ENCODE measurements around the gene HAAO.

DNA sequence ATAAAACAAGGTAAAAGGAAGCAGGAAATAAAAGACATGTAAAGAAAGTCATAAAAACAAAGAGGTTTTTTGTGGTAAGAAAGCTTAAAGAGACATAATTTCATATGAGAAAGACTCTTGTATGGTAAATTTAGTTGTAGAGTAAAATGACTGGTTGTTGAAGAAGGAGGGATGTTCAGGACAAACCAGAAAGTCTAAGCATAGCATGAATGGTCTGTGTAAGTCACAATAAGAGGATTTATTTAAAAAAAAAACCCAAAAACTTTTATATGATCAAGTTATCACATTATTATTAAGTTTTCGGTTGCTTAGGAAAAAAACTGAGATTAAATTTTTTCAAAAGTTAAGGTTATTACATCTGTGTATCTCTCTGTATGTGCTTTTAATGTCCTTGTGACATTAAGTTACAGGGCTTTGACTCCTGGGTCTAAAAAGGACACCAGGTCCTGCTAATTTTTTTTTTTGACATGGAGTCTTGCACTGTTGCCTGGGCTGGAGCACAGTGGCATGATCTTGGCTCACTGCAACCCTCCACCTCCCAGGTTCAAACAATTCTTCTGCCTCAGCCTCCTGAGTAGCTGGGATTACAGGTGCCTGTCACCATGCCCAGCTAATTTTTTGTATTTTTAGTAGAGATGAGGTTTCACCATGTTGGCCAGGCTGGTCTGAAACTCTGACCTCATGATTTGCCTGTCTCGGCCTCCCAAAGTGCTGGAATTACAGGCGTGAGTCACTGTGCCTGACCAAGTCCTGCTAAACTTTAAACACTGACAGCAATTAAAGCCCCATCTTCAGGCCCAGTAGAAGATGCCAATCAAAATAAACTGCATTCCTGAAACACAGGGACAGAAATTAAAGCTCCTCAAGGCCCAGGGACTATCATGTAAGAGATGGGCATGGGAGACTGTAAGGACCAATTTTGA lies 14.2 kb downstream of the HAAO start:
- TF ChIP-seq, protein P1, sequence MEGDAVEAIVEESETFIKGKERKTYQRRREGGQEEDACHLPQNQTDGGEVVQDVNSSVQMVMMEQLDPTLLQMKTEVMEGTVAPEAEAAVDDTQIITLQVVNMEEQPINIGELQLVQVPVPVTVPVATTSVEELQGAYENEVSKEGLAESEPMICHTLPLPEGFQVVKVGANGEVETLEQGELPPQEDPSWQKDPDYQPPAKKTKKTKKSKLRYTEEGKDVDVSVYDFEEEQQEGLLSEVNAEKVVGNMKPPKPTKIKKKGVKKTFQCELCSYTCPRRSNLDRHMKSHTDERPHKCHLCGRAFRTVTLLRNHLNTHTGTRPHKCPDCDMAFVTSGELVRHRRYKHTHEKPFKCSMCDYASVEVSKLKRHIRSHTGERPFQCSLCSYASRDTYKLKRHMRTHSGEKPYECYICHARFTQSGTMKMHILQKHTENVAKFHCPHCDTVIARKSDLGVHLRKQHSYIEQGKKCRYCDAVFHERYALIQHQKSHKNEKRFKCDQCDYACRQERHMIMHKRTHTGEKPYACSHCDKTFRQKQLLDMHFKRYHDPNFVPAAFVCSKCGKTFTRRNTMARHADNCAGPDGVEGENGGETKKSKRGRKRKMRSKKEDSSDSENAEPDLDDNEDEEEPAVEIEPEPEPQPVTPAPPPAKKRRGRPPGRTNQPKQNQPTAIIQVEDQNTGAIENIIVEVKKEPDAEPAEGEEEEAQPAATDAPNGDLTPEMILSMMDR (IDR thresholded peaks at IDR 0.05) = no peak
- no peak for TF ChIP-seq POLR2A (IDR thresholded peaks at IDR 0.05)
